BJ (cell line): ENCODE measurements around the gene ADGRV1. TPM values are rescaled to one million over a fixed set of nuclear protein-coding genes. Genes with fewer than 3 reads are reported as not detected.
A peak's percentile ranks its signal among the peaks of the same experiment; 100 is the strongest.

Experiments
- CTCF ChIA-PET: fragments of 350-600 bp; formaldehyde crosslinking; extraction: SDS; loops from one replicate; lab custom pipeline; 2021; ENCODE audit warnings: antibody characterized with exemption, inconsistent platforms; lab: Yijun Ruan, JAX
- POLR2A ChIA-PET: fragments of 300-600 bp; sonication (Branson Sonifier 250); formaldehyde crosslinking; extraction: SDS; loops from one replicate; lab custom pipeline; 2021; ENCODE audit warnings: antibody characterized with exemption; lab: Charles Lee
- DNase-seq: peaks from one replicate; pipeline ENCODE4 v3.0.0-alpha.2; 2011; ENCODE audit warnings: low read depth
- H3K27me3 ChIP-seq: 2 replicates; pipeline ENCODE4 v1.6.0; 2011; ENCODE audit warnings: low read length; ENCODE audit not compliant: control insufficient read depth, insufficient read depth
- H3K36me3 ChIP-seq: 2 replicates; pipeline ENCODE4 v1.5.1; 2011; ENCODE audit warnings: low read length; ENCODE audit not compliant: control insufficient read depth, insufficient read depth
- H3K4me3 ChIP-seq: 2 replicates; pipeline ENCODE4 v1.5.1; 2011; ENCODE audit warnings: low read depth, mild to moderate bottlenecking, control low read depth, low read length
- CTCF ChIP-seq: IDR thresholded peaks from 2 replicates; pipeline ENCODE4 v1.5.1; 2011; ENCODE audit warnings: low read depth, mild to moderate bottlenecking, control low read depth, inconsistent platforms, low read length, moderate library complexity; ENCODE audit not compliant: insufficient read depth
- polyA plus RNA-seq: library from polyadenylated mRNA; depleted of rRNA; stranded (reverse); fragments of >200 nt; gene quantifications from 2 replicates; pipeline ENCODE4 v1.2.3, GENCODE V29; 2011

ADGRV1 gene
- polyA plus RNA-seq, 1 experiment, result 0.15 TPM

DNA sequence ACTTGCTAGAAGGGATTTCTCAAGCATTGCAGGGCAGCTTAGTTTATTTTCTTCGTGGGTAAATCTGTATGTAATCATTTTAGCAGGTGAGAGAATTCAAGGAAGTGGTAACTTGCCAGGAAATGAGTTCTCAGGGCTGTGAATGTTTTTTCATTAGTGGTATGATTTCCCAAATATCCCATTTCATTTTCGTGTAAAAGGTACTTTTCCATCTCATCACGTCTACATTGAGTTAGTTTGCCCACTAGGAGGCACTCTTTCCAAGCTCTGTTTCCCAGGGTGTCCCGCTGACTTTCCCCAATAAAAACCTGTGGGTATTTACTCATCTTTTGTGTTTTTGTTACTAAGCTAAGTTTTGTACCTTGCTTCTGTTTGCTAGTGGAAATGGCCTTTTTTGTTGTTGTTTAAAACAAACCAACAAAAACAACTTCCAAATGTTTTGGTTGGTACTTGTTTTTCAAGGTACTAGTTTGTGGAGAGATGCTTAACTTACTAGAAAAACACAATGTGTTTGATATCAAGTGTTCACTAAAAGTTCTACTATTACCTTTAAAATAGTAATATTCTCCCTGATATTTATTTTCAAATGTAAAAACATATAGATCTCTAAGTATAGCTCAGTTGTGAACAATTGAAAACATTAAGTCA, 373.6 kb downstream of the ADGRV1 start:
- H3K27me3 ChIP-seq, result no peaks in the 10 kb centered on the region
- H3K36me3 ChIP-seq, result no peaks in the 10 kb centered on the region
- ChIA-PET CTCF (interaction anchor here (0.7 to 5.9 kb wide), 34 partner anchors 9 to 492 kb away, joined by 3 to 106 read pairs (median 4); partner anchors contain the start of gene ARRDC3), POLR2A (interaction anchor here (1.4 kb wide), 1 partner anchor 451 kb away, joined by 4 read pairs; the partner anchor contains the start of gene ARRDC3)
- TF ChIP-seq CTCF, result peak; percentile 84
- no peak for DNase-seq
- no peak overlapping the region for H3K4me3 ChIP-seq

GRCh38 chr5:90933298-90933697, 374.7 kb downstream of the ADGRV1 start:
- no peak overlapping the region for H3K4me3 ChIP-seq
- POLR2A ChIA-PET, result no interaction called here
- CTCF ChIA-PET, result interaction anchor here (1.3 to 5.9 kb wide), 5 partner anchors 9 to 487 kb away, joined by 3 to 106 read pairs (median 27); partner anchors contain the start of gene ARRDC3
- TF ChIP-seq CTCF, result no peak
- no peak for DNase-seq
- H3K36me3 ChIP-seq, result no peaks in the 10 kb centered on the region
- no peaks in the 10 kb centered on the region for H3K27me3 ChIP-seq

DNA sequence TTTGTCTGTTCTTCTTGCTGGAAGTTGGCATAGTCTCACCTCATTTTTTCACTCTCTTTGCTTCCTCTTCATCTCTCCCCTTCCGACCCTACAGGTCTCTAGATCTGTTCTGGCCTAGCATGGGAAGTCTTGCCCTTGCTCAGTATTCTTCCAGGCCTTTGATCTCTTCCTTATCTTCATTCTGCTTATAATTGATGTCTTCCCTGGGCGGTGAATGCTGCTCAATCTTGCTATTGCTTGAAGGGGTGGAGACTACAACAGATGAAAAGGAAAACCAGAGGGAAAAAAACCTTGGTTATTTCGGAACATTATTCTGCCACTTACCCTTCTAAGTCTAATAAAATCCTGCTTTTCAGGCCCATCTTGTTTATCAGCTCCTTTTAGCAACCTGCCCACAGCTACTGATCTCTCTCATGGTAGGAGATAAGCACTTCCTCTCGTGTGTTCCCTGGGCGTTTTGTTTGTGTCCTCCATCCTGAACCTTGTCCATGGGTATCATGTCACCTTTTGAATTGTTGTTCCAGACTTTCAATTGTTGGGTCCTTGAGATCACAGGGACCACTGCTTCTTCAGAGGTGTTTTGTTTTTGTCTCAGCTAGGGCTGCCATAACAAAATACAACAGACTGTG, 375.6 kb downstream of the ADGRV1 start:
- ChIA-PET POLR2A (no interaction called here), CTCF (interaction anchor here (3.1 to 5.9 kb wide), 3 partner anchors 8 to 486 kb away, joined by 27 to 106 read pairs (median 33); partner anchors contain the start of gene ARRDC3)
- no peaks in the 10 kb centered on the region for H3K36me3 ChIP-seq
- H3K27me3 ChIP-seq, result no peaks in the 10 kb centered on the region
- no peak for DNase-seq
- no peak overlapping the region for H3K4me3 ChIP-seq
- TF ChIP-seq CTCF, result no peak

GRCh38 chr5:90934738-90935137, 376.1 kb downstream of the ADGRV1 start:
- Histone ChIP-seq H3K27me3 (no peaks in the 10 kb centered on the region), H3K36me3 (no peaks in the 10 kb centered on the region), H3K4me3 (no peak overlapping the region)
- no peak for DNase-seq
- ChIA-PET CTCF (interaction anchor here (2.1 to 5.9 kb wide), 2 partner anchors 451 to 485 kb away, joined by 7 to 106 read pairs; partner anchors contain the start of gene ARRDC3), POLR2A (no interaction called here)
- TF ChIP-seq CTCF, result no peak

GRCh38 chr5:90939211-90939610, 380.6 kb downstream of the ADGRV1 start:
- POLR2A ChIA-PET, result no interaction called here
- no peaks in the 10 kb centered on the region for H3K27me3 ChIP-seq
- no peak for DNase-seq
- H3K4me3 ChIP-seq, result no peak overlapping the region
- no peaks in the 10 kb centered on the region for H3K36me3 ChIP-seq
- CTCF ChIA-PET, result interaction anchor here (1.1 to 1.3 kb wide), 3 partner anchors 137 to 446 kb away, joined by 3 to 4 read pairs (median 4); no protein-coding TSS in a partner anchor
- no peak for TF ChIP-seq CTCF
